Sigmoid colon (tissue), 7 donors: ENCODE measurements around the gene HUS1. TPM values are rescaled to one million over a fixed set of nuclear protein-coding genes. Genes with fewer than 3 reads are reported as not detected.
"Not testable (repeated sequence)": the region's sequence is repeated elsewhere in the genome, so short reads cannot be mapped to it uniquely, and the experiment has no call there.

Experiments used
- DNase-seq: peaks from one replicate; pipeline ENCODE4 v3.0.0-alpha.2; 2019
- H3K27ac ChIP-seq, 4 donors: fragments of 200-600 bp; sonication (generic); one replicate each; pipeline ENCODE4 v1.5.1; 2016 to 2019; ENCODE audit warnings: mild to moderate bottlenecking in 1 of 4
- H3K27me3 ChIP-seq, 3 donors: fragments of 200-600 bp; sonication (generic); one replicate each; pipeline ENCODE4 v1.5.1; 2019; ENCODE audit warnings: mild to moderate bottlenecking in 1 of 3
- H3K36me3 ChIP-seq, 4 donors: fragments of 200-600 bp; sonication (generic); one replicate each; pipeline ENCODE4 v1.5.1; 2016 to 2019
- H3K4me1 ChIP-seq, 4 donors: fragments of 200-600 bp; sonication (generic); one replicate each; pipeline ENCODE4 v1.5.1; 2017 to 2019
- H3K4me3 ChIP-seq, 4 donors: fragments of 200-600 bp; sonication (generic); one replicate each; pipeline ENCODE4 v1.5.1; 2017 to 2019; ENCODE audit warnings: mild to moderate bottlenecking in 2 of 4, moderate library complexity in 1 of 4
- H3K9me3 ChIP-seq, 4 donors: fragments of 200-600 bp in 3 of 4; sonication (generic) in 3 of 4; one replicate each; pipeline versions ENCODE4 v1.5.1 to v1.6.1; 2013 to 2019
- EP300 ChIP-seq, 4 donors: sonication (generic); formaldehyde crosslinking; IDR thresholded peaks; one replicate each; pipeline ENCODE4 v1.6.1; 2017; ENCODE audit warnings: antibody characterized with exemption in 4 of 4
- POLR2A ChIP-seq, 2 donors: fragments of 450-650 bp; IDR thresholded peaks; one replicate each; pipeline ENCODE4 v1.6.1; 2016; ENCODE audit warnings: antibody characterized with exemption in 2 of 2, mild to moderate bottlenecking in 2 of 2, moderate library complexity in 2 of 2
- POLR2AphosphoS5 ChIP-seq, 4 donors: sonication (generic); formaldehyde crosslinking; IDR thresholded peaks; one replicate each; pipeline ENCODE4 v1.6.1; 2017; ENCODE audit warnings: antibody characterized with exemption in 4 of 4
- WGBS, 2 donors: extraction: QIAGEN DNeasy Blood & Tissue Kit; methylation state at CpG; one replicate each; pipeline ENCODE4 v1.1.7; 2013; 5-methylcytosine and 5-hydroxymethylcytosine counted together
- intact Hi-C: fragments of 100-400 bp; cut with DNase I; formaldehyde crosslinking; loops from one replicate; pipeline ENCODE4 v1.15.1; 2023
- polyA plus RNA-seq, 3 donors: library from polyadenylated mRNA; stranded (reverse); fragments of 200-250 nt; gene quantifications; one replicate each; pipeline ENCODE4 v1.2.3, GENCODE V29; 2013
- total RNA-seq, 4 donors: library from RNA; depleted of rRNA; stranded (reverse); fragments of >200 nt; gene quantifications; one replicate each; pipeline ENCODE4 v1.1.0, GENCODE V29; 2016
- TF ChIP-seq, protein P1 (sequence below), 4 experiments: fragments of 450-650 bp in 3 of 4; fragments of 200-600 bp in 1 of 4; IDR thresholded peaks; one replicate each; pipeline ENCODE4 v1.5.1; 2016 to 2019; ENCODE audit warnings: antibody characterized with exemption in 4 of 4, mild to moderate bottlenecking in 3 of 4, moderate library complexity in 2 of 4
- donor health status: healthy with polysubstance abuse.
- donor health status: Bipolar disorder and iron deficiency.
- donor health status: healthy.

HUS1 gene
- total and polyA plus RNA-seq, 7 donors = 15.7 to 35.0 (median 23.5) TPM

DNA sequence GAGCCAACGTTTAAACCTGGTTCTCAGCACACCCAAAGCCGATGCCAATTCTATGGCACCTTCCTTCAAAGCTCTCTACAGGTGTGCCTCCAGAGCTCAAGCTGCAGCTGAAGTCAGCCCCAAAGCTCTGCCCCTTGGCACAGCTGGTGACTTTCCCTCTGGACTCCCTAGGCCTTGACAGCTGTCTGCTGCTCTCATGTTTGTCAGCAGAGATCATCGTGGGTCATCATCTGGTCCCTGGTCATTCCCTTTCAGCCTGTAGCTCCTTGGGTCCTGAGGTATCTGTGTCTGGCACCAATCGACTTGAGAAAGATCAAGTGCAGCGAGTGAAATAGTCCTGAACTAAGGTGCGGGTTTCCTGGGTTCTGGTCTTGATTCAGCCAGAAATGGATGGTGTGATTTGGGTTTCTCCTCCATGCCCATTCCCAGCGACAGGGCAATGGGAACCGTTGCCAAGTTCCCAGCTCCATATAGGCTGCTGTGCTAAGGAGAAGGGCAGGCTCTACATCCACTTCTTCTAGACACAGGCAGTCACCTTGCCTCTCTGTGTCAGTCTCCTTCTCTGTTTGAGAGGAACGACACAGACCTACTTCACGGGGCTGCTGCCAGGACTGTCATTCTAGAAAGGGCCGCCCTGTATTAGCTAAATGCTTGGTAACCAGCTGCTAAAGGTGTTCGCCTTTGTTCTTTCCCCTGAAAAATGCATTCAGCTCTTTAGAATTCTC, 34.7 kb downstream of the HUS1 start:
- Histone ChIP-seq H3K27ac (no peak overlapping the region), H3K9me3 (no peaks in the 10 kb centered on the region), H3K27me3 (no peaks in the 10 kb centered on the region), H3K4me1 (no peaks in the 10 kb centered on the region), H3K4me3 (no peak overlapping the region), H3K36me3 (no peaks in the 10 kb centered on the region)
- 76 to 84% methylated on average over 12 of the region's 12 CpGs for WGBS, 2 donors
- no peak for DNase-seq
- intact Hi-C loops = loop anchor here (1.0 kb wide), 1 partner anchor 166 kb away; no protein-coding TSS in a partner anchor
- TF ChIP-seq EP300 (IDR thresholded peaks at IDR 0.05) (no peak), POLR2A (IDR thresholded peaks at IDR 0.05) (no peak), POLR2AphosphoS5 (IDR thresholded peaks at IDR 0.05) (no peak)
- TF ChIP-seq, protein P1, sequence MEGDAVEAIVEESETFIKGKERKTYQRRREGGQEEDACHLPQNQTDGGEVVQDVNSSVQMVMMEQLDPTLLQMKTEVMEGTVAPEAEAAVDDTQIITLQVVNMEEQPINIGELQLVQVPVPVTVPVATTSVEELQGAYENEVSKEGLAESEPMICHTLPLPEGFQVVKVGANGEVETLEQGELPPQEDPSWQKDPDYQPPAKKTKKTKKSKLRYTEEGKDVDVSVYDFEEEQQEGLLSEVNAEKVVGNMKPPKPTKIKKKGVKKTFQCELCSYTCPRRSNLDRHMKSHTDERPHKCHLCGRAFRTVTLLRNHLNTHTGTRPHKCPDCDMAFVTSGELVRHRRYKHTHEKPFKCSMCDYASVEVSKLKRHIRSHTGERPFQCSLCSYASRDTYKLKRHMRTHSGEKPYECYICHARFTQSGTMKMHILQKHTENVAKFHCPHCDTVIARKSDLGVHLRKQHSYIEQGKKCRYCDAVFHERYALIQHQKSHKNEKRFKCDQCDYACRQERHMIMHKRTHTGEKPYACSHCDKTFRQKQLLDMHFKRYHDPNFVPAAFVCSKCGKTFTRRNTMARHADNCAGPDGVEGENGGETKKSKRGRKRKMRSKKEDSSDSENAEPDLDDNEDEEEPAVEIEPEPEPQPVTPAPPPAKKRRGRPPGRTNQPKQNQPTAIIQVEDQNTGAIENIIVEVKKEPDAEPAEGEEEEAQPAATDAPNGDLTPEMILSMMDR (IDR thresholded peaks at IDR 0.05) = no peak

DNA sequence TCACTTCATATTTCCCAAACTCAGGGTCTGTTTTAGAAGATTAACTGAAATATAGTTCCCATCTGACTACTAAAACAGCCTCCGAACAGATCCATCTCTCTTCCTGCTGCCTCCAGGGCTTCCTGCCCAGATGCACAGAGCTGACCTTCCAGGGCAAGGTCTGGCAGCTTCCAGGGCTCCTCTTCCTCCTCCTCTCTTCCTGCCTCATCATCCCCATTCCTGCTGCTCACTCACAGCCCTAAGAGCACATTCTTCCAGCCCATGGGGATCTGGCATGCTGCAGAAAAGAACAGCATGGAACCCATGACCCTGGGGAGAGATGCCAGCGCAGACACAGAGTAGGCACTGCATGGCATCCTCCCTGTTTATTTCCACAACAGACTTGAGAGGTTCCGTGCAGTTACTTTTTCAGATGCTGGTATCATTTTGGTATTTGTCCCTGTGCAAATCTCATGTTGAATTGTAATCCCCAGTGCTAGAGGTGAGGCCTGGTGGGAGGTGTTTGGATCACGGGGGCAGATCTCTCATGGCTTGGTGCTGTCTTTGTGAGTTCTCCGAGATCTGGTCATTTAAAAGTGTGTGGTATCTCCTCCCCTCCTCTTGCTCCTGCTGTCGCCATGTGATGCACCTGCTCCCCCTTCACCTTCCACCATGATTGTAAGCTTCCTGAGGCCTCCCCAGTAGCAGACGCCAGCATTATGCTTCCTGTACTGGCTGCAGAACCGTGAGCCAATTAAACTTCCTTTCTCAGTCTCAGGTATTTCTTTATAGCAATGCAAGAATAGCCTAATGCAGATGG, 35.5 kb downstream of the HUS1 start:
- no peak for TF ChIP-seq POLR2A (IDR thresholded peaks at IDR 0.05)
- TF ChIP-seq, protein P1 (IDR thresholded peaks at IDR 0.05) = no peak
- TF ChIP-seq EP300 (IDR thresholded peaks at IDR 0.05) = no peak
- TF ChIP-seq POLR2AphosphoS5 (IDR thresholded peaks at IDR 0.05) = no peak
- no peak overlapping the region for H3K27ac ChIP-seq

DNA sequence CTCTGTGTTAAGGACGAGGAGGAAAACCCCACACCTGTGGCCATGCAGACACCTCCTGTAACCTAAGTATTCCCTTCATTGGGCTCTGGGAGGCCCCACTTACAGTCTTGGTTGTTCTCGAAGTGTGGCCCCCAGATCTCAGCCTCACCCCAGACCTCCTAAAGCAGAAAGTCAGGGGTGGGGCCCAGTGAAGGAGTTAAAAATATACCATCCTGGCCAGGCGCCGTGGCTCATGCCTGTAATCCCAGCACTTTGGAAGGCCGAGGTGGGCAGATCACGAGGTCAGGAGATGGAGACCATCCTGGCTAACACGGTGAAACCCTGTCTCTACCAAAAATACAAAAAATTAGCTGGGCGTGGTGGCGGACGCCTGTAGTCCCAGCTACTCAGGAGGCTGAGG, 36.8 kb downstream of the HUS1 start:
- intact Hi-C loops = not testable (repeated sequence)

More for the DNA sequence above, 35.5 kb downstream of the HUS1 start:
- H3K36me3 ChIP-seq = no peaks in the 10 kb centered on the region
- intact Hi-C loops = no loop called here
- no peaks in the 10 kb centered on the region for H3K27me3 ChIP-seq
- DNase-seq = no peak
- WGBS, 2 donors = 89 to 91% methylated on average over 8 of the region's 8 CpGs
- H3K4me1 ChIP-seq = no peaks in the 10 kb centered on the region
- no peak overlapping the region for H3K4me3 ChIP-seq
- H3K9me3 ChIP-seq = no peaks in the 10 kb centered on the region

DNA sequence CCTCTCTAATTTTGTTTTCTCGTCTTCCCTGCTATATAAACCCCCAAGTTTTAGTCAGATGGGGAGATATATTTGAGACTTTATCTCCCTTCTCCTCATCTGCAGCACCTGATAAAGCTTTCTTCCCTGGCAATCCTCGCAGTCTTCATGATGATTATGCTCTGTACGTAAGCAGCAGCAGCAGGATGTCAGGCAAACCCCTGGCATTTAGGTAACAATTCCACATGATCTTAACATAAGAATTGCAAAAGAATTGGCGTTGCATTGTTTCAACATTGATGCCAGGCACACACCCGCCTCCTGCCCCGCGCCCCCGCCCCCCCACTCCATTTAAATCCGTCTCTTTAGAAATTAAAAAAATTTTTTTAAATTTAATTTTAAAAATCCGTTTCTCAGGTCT, 37.3 kb downstream of the HUS1 start:
- intact Hi-C loops = no loop called here
- H3K9me3 ChIP-seq = no peaks in the 10 kb centered on the region
- no peaks in the 10 kb centered on the region for H3K36me3 ChIP-seq
- peak overlapping the region in 2 of 4 donors; percentile 28 to 73 for H3K27ac ChIP-seq
- no peaks in the 10 kb centered on the region for H3K4me1 ChIP-seq
- no peak overlapping the region for H3K4me3 ChIP-seq
- TF ChIP-seq, protein P1 (IDR thresholded peaks at IDR 0.05) = no peak
- TF ChIP-seq POLR2AphosphoS5 (IDR thresholded peaks at IDR 0.05) (no peak), POLR2A (IDR thresholded peaks at IDR 0.05) (no peak), EP300 (IDR thresholded peaks at IDR 0.05) (no peak)
- DNase-seq = no peak
- H3K27me3 ChIP-seq = no peaks in the 10 kb centered on the region
- WGBS, 2 donors = 90 to 94% methylated on average over 10 of the region's 10 CpGs

More for the DNA sequence above, 36.8 kb downstream of the HUS1 start:
- not testable (repeated sequence) for H3K36me3 ChIP-seq, H3K9me3 ChIP-seq, H3K4me1 ChIP-seq, H3K4me3 ChIP-seq, H3K27me3 ChIP-seq, DNase-seq
- whole genome bisulfite sequencing, 2 donors = 85 to 90% methylated on average over 10 of the region's 10 CpGs
- peak overlapping the region in 1 of 4 donors; percentile 73 for H3K27ac ChIP-seq

DNA sequence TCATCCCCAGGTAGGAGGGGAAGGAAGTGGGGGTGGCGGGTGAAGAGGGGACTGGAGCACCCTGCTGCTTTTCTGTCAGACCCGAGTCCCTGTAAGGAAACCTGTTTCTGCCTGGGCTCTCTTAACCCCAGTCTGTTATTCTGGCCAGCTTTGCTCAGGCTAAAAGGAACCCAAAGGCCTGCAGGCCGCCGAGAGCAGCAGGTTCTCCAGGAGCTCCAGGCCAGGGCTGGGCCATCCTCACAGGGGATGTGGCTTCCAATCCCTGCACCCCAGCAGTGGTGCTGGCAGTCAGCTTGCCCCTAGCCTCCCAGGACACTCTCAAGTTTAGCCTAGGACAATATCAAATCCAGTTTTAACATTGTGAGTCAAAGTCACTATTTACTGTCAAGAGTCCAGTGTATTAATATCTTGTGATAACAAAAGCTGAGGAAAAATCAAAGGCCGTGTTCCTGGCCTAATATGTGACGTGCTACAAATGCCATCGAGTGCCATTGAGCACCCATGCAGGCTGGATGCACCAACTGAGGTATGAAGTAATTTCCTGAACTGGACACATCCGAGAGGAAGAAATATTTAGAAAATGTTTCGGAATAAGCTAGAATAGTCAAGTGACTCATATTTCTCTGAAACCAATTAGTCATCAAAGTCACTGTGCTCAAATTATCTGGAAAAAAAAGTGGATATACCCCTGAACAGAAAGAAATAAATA, 38.1 kb downstream of the HUS1 start:
- TF ChIP-seq POLR2AphosphoS5 (IDR thresholded peaks at IDR 0.05) (peak in 1 of 4 donors; percentile 69), POLR2A (IDR thresholded peaks at IDR 0.05) (no peak), EP300 (IDR thresholded peaks at IDR 0.05) (peak in 2 of 4 donors; percentile 37 to 61)
- TF ChIP-seq, protein P1 (IDR thresholded peaks at IDR 0.05) = no peak
- no peak for DNase-seq
- H3K36me3 ChIP-seq = no peaks in the 10 kb centered on the region
- H3K27ac ChIP-seq = peak overlapping the region; percentile 49 to 73 (median 52)
- 73 to 82% methylated on average over 9 of the region's 9 CpGs for WGBS, 2 donors
- no peaks in the 10 kb centered on the region for H3K4me1 ChIP-seq
- no peaks in the 10 kb centered on the region for H3K27me3 ChIP-seq
- H3K9me3 ChIP-seq = no peaks in the 10 kb centered on the region
- intact Hi-C loops = no loop called here
- H3K4me3 ChIP-seq = no peak overlapping the region
